ENCODE data around the gene SPRED3.

- no peak for TF ChIP-seq EP300 (IDR thresholded peaks at IDR 0.05; ENCODE audit: low read length)
- TF ChIP-seq, protein P1, sequence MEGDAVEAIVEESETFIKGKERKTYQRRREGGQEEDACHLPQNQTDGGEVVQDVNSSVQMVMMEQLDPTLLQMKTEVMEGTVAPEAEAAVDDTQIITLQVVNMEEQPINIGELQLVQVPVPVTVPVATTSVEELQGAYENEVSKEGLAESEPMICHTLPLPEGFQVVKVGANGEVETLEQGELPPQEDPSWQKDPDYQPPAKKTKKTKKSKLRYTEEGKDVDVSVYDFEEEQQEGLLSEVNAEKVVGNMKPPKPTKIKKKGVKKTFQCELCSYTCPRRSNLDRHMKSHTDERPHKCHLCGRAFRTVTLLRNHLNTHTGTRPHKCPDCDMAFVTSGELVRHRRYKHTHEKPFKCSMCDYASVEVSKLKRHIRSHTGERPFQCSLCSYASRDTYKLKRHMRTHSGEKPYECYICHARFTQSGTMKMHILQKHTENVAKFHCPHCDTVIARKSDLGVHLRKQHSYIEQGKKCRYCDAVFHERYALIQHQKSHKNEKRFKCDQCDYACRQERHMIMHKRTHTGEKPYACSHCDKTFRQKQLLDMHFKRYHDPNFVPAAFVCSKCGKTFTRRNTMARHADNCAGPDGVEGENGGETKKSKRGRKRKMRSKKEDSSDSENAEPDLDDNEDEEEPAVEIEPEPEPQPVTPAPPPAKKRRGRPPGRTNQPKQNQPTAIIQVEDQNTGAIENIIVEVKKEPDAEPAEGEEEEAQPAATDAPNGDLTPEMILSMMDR (IDR thresholded peaks at IDR 0.05 in 2 of 3, conservative IDR thresholded peaks at IDR 0.05 in 1 of 3; ENCODE audit: insufficient read depth in 2 of 3, low read depth in 1 of 3, low read length in 3 of 3) = no peak
- TF ChIP-seq, protein P2, sequence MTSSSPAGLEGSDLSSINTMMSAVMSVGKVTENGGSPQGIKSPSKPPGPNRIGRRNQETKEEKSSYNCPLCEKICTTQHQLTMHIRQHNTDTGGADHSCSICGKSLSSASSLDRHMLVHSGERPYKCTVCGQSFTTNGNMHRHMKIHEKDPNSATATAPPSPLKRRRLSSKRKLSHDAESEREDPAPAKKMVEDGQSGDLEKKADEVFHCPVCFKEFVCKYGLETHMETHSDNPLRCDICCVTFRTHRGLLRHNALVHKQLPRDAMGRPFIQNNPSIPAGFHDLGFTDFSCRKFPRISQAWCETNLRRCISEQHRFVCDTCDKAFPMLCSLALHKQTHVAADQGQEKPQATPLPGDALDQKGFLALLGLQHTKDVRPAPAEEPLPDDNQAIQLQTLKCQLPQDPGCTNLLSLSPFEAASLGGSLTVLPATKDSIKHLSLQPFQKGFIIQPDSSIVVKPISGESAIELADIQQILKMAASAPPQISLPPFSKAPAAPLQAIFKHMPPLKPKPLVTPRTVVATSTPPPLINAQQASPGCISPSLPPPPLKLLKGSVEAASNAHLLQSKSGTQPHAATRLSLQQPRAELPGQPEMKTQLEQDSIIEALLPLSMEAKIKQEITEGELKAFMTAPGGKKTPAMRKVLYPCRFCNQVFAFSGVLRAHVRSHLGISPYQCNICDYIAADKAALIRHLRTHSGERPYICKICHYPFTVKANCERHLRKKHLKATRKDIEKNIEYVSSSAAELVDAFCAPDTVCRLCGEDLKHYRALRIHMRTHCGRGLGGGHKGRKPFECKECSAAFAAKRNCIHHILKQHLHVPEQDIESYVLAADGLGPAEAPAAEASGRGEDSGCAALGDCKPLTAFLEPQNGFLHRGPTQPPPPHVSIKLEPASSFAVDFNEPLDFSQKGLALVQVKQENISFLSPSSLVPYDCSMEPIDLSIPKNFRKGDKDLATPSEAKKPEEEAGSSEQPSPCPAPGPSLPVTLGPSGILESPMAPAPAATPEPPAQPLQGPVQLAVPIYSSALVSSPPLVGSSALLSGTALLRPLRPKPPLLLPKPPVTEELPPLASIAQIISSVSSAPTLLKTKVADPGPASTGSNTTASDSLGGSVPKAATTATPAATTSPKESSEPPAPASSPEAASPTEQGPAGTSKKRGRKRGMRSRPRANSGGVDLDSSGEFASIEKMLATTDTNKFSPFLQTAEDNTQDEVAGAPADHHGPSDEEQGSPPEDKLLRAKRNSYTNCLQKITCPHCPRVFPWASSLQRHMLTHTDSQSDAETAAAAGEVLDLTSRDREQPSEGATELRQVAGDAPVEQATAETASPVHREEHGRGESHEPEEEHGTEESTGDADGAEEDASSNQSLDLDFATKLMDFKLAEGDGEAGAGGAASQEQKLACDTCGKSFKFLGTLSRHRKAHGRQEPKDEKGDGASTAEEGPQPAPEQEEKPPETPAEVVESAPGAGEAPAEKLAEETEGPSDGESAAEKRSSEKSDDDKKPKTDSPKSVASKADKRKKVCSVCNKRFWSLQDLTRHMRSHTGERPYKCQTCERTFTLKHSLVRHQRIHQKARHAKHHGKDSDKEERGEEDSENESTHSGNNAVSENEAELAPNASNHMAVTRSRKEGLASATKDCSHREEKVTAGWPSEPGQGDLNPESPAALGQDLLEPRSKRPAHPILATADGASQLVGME (CRISPR knock-in tag; IDR thresholded peaks at IDR 0.05) = no peak
- TF ChIP-seq HDAC2 (IDR thresholded peaks at IDR 0.05) = no peak
- TF ChIP-seq, protein P3, sequence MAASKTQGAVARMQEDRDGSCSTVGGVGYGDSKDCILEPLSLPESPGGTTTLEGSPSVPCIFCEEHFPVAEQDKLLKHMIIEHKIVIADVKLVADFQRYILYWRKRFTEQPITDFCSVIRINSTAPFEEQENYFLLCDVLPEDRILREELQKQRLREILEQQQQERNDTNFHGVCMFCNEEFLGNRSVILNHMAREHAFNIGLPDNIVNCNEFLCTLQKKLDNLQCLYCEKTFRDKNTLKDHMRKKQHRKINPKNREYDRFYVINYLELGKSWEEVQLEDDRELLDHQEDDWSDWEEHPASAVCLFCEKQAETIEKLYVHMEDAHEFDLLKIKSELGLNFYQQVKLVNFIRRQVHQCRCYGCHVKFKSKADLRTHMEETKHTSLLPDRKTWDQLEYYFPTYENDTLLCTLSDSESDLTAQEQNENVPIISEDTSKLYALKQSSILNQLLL (CRISPR knock-in tag; IDR thresholded peaks at IDR 0.05; ENCODE audit: borderline replicate concordance) = no peak
- TF ChIP-seq GATAD2A (IDR thresholded peaks at IDR 0.05) = no peak
Measured at GRCh38 chr19:38387550-38388348, 748 bp upstream of the SPRED3 start, which contains the start of gene GGN.
